ENCODE measurements around the gene CCNDBP1.

CCNDBP1 gene, protein sequence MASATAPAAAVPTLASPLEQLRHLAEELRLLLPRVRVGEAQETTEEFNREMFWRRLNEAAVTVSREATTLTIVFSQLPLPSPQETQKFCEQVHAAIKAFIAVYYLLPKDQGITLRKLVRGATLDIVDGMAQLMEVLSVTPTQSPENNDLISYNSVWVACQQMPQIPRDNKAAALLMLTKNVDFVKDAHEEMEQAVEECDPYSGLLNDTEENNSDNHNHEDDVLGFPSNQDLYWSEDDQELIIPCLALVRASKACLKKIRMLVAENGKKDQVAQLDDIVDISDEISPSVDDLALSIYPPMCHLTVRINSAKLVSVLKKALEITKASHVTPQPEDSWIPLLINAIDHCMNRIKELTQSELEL

GRCh38 chr15:43185157-43186002 lies at the start of gene CCNDBP1:
TSS of gene CCNDBP1 (plus strand) at chr15:43185403. CDS start at chr15:43185499, 96 bp downstream.
- H4K20me1 ChIP-seq (ENCODE audit: insufficient read depth, low read length) = no peaks in the 10 kb centered on the region
- no peaks in the 10 kb centered on the region for H3K4me1 ChIP-seq (ENCODE audit: low read length)
- H3K27ac ChIP-seq (ENCODE audit: low read length) = peak within 1 kb of the TSS; percentile 81; the same call in 1 of the 2 replicates
- H3K27me3 ChIP-seq (replicated peaks; ENCODE audit: insufficient read depth, low read length) = no peaks in the 10 kb centered on the region
- H3K36me3 ChIP-seq (replicated peaks; ENCODE audit: insufficient read depth, low read length) = peaks cover 2% of the 10 kb centered on the region; the same call in 1 of the 2 replicates
- H3K4me2 ChIP-seq (ENCODE audit: low read depth, low read length) = peak within 1 kb of the TSS; percentile 91
- peak within 1 kb of the TSS; percentile 75 for H2AFZ ChIP-seq (ENCODE audit: low read length)
- peaks cover 18% of the 10 kb centered on the region for H3K79me2 ChIP-seq (ENCODE audit: low read length)
- peak within 1 kb of the TSS; percentile 75 for H3K9ac ChIP-seq (ENCODE audit: low read length)
- peak within 1 kb of the TSS; percentile 82 for H3K4me3 ChIP-seq (ENCODE audit: low read length)
- H3K9me3 ChIP-seq (replicated peaks; ENCODE audit: insufficient read depth, low read length) = no peaks in the 10 kb centered on the region
- no peak for TF ChIP-seq EZH2 (optimal IDR thresholded peaks at IDR 0.05; ENCODE audit: low read depth, low read length)
- no peak for TF ChIP-seq EZH2phosphoT487 (IDR thresholded peaks at IDR 0.05; ENCODE audit: low read length)
- peak; percentile 40 for TF ChIP-seq CTCF (IDR thresholded peaks at IDR 0.05; ENCODE audit: low read length)
- DNase-seq = peak; percentile 97
- H3K9me2 ChIP-seq (replicated peaks; ENCODE audit: insufficient read depth, low read length) = no peaks in the 10 kb centered on the region
- peaks cover 17% of the 10 kb centered on the region for H3F3A ChIP-seq (ENCODE audit: insufficient read depth, low read length)

GRCh38 chr15:43143203-43143941 lies 41.8 kb upstream of the CCNDBP1 start:
- Histone ChIP-seq H4K20me1 (ENCODE audit: insufficient read depth, low read length) (no peaks in the 10 kb centered on the region), H2AFZ (ENCODE audit: low read length) (no peak overlapping the region), H3K4me1 (ENCODE audit: low read length) (peaks cover 13% of the 10 kb centered on the region), H3K79me2 (ENCODE audit: low read length) (peaks cover 11% of the 10 kb centered on the region; the same call in 1 of the 2 replicates), H3K9ac (ENCODE audit: low read length) (no peak overlapping the region), H3K27ac (ENCODE audit: low read length) (no peak overlapping the region), H3K4me2 (ENCODE audit: low read depth, low read length) (no peak overlapping the region), H3F3A (ENCODE audit: insufficient read depth, low read length) (0 out of 2 replicates have a peak, but pooled peaks cover 4% of the 10 kb centered on the region), H3K4me3 (ENCODE audit: low read length) (no peak overlapping the region), H3K9me2 (replicated peaks; ENCODE audit: insufficient read depth, low read length) (no peaks in the 10 kb centered on the region), H3K27me3 (replicated peaks; ENCODE audit: insufficient read depth, low read length) (no peaks in the 10 kb centered on the region), H3K36me3 (replicated peaks; ENCODE audit: insufficient read depth, low read length) (peaks cover 2% of the 10 kb centered on the region; the same call in 1 of the 2 replicates), H3K9me3 (replicated peaks; ENCODE audit: insufficient read depth, low read length) (no peaks in the 10 kb centered on the region)
- TF ChIP-seq CTCF (IDR thresholded peaks at IDR 0.05; ENCODE audit: low read length) (no peak; the same call in 1 of the 2 replicates), EZH2phosphoT487 (IDR thresholded peaks at IDR 0.05; ENCODE audit: low read length) (no peak), EZH2 (optimal IDR thresholded peaks at IDR 0.05; ENCODE audit: low read depth, low read length) (no peak)
- no peak for DNase-seq

DNA sequence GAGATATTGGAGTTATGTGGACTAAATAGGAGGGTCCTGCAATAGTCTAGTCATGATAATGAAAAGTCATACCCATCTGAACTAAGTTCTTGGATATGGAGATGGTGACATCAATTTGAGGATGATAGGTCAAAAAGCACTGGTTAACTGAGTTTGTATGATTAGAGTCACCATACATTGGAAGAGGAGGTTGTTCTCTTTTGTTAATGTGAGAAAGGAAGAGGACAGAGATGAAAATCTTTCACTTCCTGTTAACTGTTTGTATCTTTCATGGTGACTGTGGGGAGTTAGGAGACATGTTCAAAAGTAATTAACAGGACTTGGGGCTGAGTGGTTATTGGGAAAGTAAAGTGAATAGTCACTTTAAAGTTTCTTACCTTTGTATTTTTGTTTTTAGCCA lies 40.7 kb upstream of the CCNDBP1 start:
- Histone ChIP-seq H3K4me1 (ENCODE audit: low read length) (peaks cover 13% of the 10 kb centered on the region), H2AFZ (ENCODE audit: low read length) (no peak overlapping the region), H3K9me2 (replicated peaks; ENCODE audit: insufficient read depth, low read length) (no peaks in the 10 kb centered on the region), H3K4me3 (ENCODE audit: low read length) (no peak overlapping the region), H3K27me3 (replicated peaks; ENCODE audit: insufficient read depth, low read length) (no peaks in the 10 kb centered on the region), H3K36me3 (replicated peaks; ENCODE audit: insufficient read depth, low read length) (0 out of 2 replicates have a peak, but pooled peaks cover 6% of the 10 kb centered on the region), H3K27ac (ENCODE audit: low read length) (no peak overlapping the region), H3K4me2 (ENCODE audit: low read depth, low read length) (no peak overlapping the region), H3K79me2 (ENCODE audit: low read length) (peaks cover 8% of the 10 kb centered on the region; the same call in 1 of the 2 replicates), H3F3A (ENCODE audit: insufficient read depth, low read length) (0 out of 2 replicates have a peak, but pooled peaks cover 4% of the 10 kb centered on the region), H3K9me3 (replicated peaks; ENCODE audit: insufficient read depth, low read length) (no peaks in the 10 kb centered on the region), H3K9ac (ENCODE audit: low read length) (no peak overlapping the region), H4K20me1 (ENCODE audit: insufficient read depth, low read length) (no peaks in the 10 kb centered on the region)
- TF ChIP-seq EZH2phosphoT487 (IDR thresholded peaks at IDR 0.05; ENCODE audit: low read length) = no peak
- no peak for TF ChIP-seq EZH2 (optimal IDR thresholded peaks at IDR 0.05; ENCODE audit: low read depth, low read length)
- TF ChIP-seq CTCF (IDR thresholded peaks at IDR 0.05; ENCODE audit: low read length) = no peak
- no peak for DNase-seq

All from MM.1S (cell line).